HG02840 (cell line): ENCODE measurements around the gene IPCEF1.
"Not testable (repeated sequence)": the region's sequence is repeated elsewhere in the genome, so short reads cannot be mapped to it uniquely, and the experiment has no call there.

Source experiments
- ATAC-seq: cut with Tn5 transposase; IDR thresholded peaks from one replicate; pipeline ENCODE4 v1.9.1; 2021; ENCODE audit warnings: mild to moderate bottlenecking, moderate library complexity, moderate number of reproducible peaks; ENCODE audit not compliant: unreplicated experiment, low FRiP score

IPCEF1 gene

GRCh38 chr6:154341336-154341735 lies 15.3 kb downstream of the IPCEF1 start:
- ATAC-seq, result no peak

- no peak for ATAC-seq
Observed at GRCh38 chr6:154337406-154338005, 19.1 kb downstream of the IPCEF1 start.

- ATAC-seq, result not testable (repeated sequence)
Observed at GRCh38 chr6:154334147-154334546, 22.5 kb downstream of the IPCEF1 start.

- no peak for ATAC-seq
Observed at GRCh38 chr6:154331750-154332149, 24.9 kb downstream of the IPCEF1 start.

GRCh38 chr6:154329350-154330170 lies 27.0 kb downstream of the IPCEF1 start:
- ATAC-seq, result no peak

- ATAC-seq, result not testable (repeated sequence)
Observed at GRCh38 chr6:154327313-154327712, 29.3 kb downstream of the IPCEF1 start.

GRCh38 chr6:154325142-154325541 lies 31.5 kb downstream of the IPCEF1 start:
- no peak for ATAC-seq

GRCh38 chr6:154320181-154320580 lies 36.4 kb downstream of the IPCEF1 start:
- ATAC-seq, result no peak

- ATAC-seq, result no peak
Observed at GRCh38 chr6:154319231-154319858, 37.3 kb downstream of the IPCEF1 start.

- ATAC-seq, result no peak
Observed at GRCh38 chr6:154318721-154319120, 37.9 kb downstream of the IPCEF1 start.

- ATAC-seq, result no peak
Observed at GRCh38 chr6:154316131-154316530, 40.5 kb downstream of the IPCEF1 start.

GRCh38 chr6:154314084-154314483 lies 42.5 kb downstream of the IPCEF1 start:
- ATAC-seq, result no peak

- no peak for ATAC-seq
Observed at GRCh38 chr6:154308986-154309385, 47.6 kb downstream of the IPCEF1 start.

- ATAC-seq, result no peak
Observed at GRCh38 chr6:154307696-154308425, 48.7 kb downstream of the IPCEF1 start.

- ATAC-seq, result not testable (repeated sequence)
Observed at GRCh38 chr6:154307147-154307546, 49.5 kb downstream of the IPCEF1 start.

GRCh38 chr6:154306696-154307095 lies 49.9 kb downstream of the IPCEF1 start:
- peak; percentile 50 for ATAC-seq

GRCh38 chr6:154304191-154304590 lies 52.4 kb downstream of the IPCEF1 start:
- no peak for ATAC-seq

- ATAC-seq, result not testable (repeated sequence)
Observed at GRCh38 chr6:154303642-154304041, 53.0 kb downstream of the IPCEF1 start.

GRCh38 chr6:154301839-154302752 lies 54.5 kb downstream of the IPCEF1 start:
- peak; percentile 79 for ATAC-seq
